RCC 7860 (cell line): ENCODE measurements around the gene TOMM6.
A peak's percentile ranks its signal among the peaks of the same experiment; 100 is the strongest.

Source experiments
- DNase-seq: peaks from one replicate; pipeline ENCODE4 v3.0.0-alpha.2; 2015; ENCODE audit warnings: low spot score
- FAIRE-seq: peaks from 2 replicates; lab custom pipeline; 2012; peaks lifted over from hg19 to GRCh38; lab: Jason Lieb, UNC

Gene TOMM6

DNA sequence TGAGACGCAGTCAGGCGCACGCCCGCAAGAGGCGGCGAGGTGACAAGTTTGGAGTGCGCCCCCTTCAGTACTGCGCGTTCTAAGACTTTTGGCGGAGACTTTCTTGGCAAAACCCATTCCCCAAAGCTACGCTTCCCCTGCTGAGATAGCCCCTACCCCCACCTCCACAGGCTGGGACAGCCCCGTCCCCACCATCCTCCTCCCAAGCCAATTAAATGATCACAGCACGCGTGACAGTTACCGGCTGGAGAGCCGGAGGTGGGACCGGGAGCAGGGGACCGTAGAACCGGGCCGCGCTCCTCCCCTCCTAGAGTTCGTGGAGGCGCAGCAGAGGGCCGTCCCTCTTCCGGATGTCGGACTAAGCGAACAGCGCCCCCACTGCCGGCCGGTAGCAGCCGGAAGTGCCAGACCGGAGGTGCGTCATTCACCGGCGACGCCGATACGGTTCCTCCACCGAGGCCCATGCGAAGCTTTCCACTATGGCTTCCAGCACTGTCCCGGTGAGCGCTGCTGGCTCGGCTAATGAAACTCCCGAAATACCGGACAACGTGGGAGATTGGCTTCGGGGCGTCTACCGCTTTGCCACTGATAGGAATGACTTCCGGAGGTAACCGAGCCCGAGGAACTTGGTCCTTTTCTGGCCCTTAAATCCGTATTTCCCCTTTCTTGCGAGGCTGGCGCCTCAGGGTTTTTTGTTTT is at the start of gene TOMM6:
Gene TOMM6, plus strand, starts transcription at position 476 of the 699 bp plus-strand sequence. Its CDS starts 4 bp downstream, at position 480.
- DNase-seq (peak; percentile 85), FAIRE-seq (no peak)

GRCh38 chr6:41739041-41739440 is 48.5 kb upstream of the TOMM6 start:
- FAIRE-seq (no peak), DNase-seq (no peak)

DNA sequence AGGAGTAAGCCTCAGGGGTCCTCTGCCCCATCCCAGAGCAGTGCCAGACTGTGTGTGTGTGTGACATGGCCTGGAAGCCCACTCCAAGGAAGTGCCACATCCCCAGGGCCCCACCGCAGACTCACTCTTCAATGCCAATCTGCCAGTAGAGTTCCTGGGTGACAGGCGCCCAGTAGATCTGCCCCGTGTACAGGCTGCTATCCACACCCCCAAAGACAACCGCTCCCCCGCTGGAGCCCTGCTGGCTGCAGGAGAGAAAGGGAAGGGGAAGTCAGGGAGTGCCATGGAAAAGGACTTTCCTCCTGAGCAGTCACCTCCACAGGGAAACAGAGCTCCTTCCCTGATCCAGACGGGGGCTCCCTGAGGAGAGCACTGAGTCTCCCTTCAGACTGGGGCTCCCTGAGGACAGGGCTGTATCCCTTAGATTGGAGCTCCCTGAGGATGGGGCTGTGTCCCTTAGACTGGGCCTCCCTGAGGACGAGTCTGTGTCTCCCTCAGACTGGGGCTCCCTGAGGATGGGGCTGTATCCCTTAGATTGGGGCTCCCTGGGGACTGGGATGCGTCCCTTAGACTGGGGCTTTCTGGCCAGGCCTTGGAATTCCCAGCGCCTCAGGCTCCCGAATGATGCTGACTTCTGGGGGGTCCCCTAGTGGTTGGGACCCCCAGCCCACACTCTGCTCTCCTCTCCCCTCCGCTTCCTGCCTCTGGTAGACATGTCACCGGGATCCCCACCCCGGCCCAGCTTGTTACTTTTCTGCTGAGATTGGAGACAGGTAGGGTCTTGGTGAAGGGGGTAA is 46.9 kb upstream of the TOMM6 start:
- FAIRE-seq = no peak
- no peak for DNase-seq

- no peak for DNase-seq
- no peak for FAIRE-seq
These were observed 45.6 kb upstream of the TOMM6 start for GRCh38 chr6:41741625-41742490.

- FAIRE-seq = no peak
- no peak for DNase-seq
These were observed 43.9 kb upstream of the TOMM6 start for GRCh38 chr6:41743406-41744235.

GRCh38 chr6:41744236-41744787 is 43.2 kb upstream of the TOMM6 start:
- DNase-seq (no peak), FAIRE-seq (no peak)

- FAIRE-seq (no peak), DNase-seq (no peak)
These were observed 41.4 kb upstream of the TOMM6 start for GRCh38 chr6:41746107-41746506.

GRCh38 chr6:41747256-41748101 is 40.0 kb upstream of the TOMM6 start, which contains the start of gene PGC:
PGC (minus strand) TSS chr6:41747397; CDS start chr6:41747334, 63 bp downstream.
- FAIRE-seq = no peak
- DNase-seq = no peak

DNA sequence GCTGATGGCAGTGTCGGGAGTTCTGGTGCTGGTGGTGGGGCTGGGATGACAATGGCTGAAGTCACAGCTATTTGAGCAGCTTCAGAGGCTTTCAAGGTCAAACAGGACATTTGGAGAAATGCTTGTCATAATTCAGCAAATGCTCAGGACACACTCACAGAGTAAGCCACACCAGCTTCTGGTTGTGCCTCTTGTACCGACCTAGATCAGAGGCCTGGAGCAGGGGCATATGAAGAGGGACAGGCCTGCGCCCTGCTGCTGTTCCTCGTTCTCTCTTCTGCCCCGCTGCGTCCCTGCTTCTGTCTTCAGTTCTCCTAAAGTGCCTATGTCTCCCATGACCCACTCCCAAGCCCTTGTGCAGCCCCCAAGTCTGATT is 39.4 kb upstream of the TOMM6 start:
- no peak for FAIRE-seq

DNA sequence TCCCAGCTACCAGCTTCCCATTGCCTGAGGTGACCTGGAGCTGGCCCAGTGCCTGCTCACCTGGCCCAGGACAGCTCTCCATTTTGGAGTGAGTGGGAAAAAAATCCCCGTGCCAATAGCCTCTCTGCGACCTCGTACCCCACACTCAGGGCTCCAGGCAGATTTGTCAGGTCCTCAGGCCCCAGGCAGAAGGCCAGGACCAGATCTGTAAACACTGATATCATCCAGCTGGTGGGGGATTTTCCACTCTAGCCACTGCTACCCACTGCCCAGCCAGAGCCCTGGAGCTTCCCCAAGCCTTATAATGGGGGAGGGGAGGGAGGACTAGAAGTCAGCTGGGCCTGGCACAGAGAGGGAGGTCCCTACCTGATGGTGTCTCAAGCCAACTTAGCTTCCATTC is 39.0 kb upstream of the TOMM6 start:
- FAIRE-seq (no peak), DNase-seq (no peak)

More for the DNA sequence above, 39.4 kb upstream of the TOMM6 start:
- DNase-seq = no peak

GRCh38 chr6:41750374-41750773 is 37.1 kb upstream of the TOMM6 start:
- FAIRE-seq (no peak), DNase-seq (no peak)

- FAIRE-seq = no peak
- no peak for DNase-seq
These were observed 31.6 kb upstream of the TOMM6 start for GRCh38 chr6:41755895-41756294.

GRCh38 chr6:41756354-41756753 is 31.1 kb upstream of the TOMM6 start:
- FAIRE-seq (no peak), DNase-seq (no peak)

DNA sequence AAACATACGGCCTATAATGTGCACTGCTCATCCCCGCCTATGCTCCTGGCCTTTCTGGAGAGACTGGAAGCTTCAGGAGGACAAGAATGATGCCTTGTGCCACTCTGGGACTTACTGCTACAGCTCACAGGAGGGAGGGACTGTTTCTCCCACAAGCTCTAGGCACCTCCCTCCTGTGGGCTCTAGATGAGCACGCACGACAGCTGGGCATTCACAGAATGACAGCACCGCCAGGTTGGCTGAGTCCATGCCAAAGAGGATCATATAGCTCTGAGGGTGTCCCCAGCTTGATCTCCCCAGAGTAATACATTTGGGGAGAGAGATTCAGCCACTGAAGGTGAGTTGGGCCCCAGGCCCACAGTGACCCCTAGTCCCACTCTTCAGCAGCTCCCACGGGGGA is 30.2 kb upstream of the TOMM6 start:
- FAIRE-seq (no peak), DNase-seq (no peak)

DNA sequence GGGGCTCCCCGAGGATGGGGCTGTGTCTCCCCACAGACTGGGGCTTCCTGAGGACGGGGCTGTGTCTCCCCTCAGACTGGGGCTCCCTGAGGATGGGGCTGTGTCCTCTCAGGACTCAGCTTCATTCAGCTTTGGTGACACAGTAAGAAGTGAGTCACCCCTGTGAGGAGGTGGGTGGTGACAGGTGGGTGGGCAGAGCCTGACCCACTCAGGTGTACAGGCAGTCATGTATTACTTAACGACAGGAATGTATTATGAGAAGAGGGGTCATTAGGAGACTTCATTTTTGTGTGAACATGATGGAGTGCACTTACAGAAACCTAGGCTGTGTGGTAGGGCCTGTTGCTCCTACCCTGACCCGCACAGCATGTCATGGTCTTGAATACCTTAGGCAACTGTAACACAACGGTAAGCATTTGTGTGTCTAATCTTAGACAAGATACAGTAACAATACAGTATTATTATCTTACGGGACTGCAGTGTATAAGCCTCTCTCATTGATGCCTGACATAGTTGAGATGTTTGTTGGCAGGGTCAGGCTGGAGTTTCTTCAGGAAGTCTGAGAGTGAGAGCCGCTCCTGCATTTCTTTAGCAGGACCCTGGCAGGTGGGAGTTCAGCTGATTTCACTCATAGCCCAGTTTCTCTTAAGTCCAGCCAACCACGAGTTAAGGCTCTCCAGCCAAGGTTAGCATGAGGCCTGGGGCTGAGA is 29.4 kb upstream of the TOMM6 start:
- no peak for DNase-seq
- FAIRE-seq = no peak

DNA sequence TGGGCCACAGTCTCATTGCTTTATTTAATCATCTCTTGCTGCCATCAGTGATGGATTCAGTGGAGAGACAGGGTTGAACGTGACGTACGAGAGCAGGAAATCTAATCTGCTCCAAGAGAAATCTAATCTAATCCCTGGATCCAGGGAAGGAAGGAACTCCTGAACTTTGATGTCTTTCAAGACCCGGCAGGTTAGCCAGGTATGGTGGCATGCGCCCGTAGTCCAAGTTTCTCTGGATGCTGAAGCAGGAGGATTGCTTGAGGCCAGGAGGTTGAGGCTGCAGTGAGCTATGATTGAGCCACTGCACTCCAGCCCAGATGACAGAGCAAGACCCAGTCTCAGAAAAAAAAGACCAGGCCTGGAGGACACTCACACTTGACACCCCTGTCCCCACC is 28.9 kb upstream of the TOMM6 start:
- DNase-seq = no peak
- no peak for FAIRE-seq

GRCh38 chr6:41759106-41759904 is 28.2 kb upstream of the TOMM6 start:
- DNase-seq (no peak), FAIRE-seq (no peak)
